ENCODE results near the gene SAFB. TPM values are rescaled to one million over a fixed set of nuclear protein-coding genes. Genes with fewer than 3 reads are reported as not detected.

The SAFB gene
- total RNA-seq, 6 experiments from 2014 or later, result 31.2 to 45.7 (median 32.8) TPM

GRCh38 chr19:5671600-5671999, 48.7 kb downstream of the SAFB start:
- intact Hi-C loops (cut with DNase I), result loop anchor here (5.0 to 10.0 kb wide), 2 partner anchors 44 to 57 kb away; no protein-coding TSS in a partner anchor
- ATAC-seq (no peak), DNase-seq (no peak)
- TF ChIP-seq POLR2A (IDR thresholded peaks at IDR 0.05) (no peak), CTCF (IDR thresholded peaks at IDR 0.05) (no peak)
- Histone ChIP-seq H3K9me3 (no peaks in the 10 kb centered on the region), H3K36me3 (peaks cover 7 to 35% (median 20%) of the 10 kb centered on the region in 4 donors), H3K27me3 (no peaks in the 10 kb centered on the region), H3K27ac (no peak overlapping the region), H3K4me1 (peaks cover 0 to 1% (median 0%) of the 10 kb centered on the region in 4 donors), H3K4me3 (no peak overlapping the region)
- 71% methylated on average over 4 of the region's 7 CpGs for WGBS (ENCODE audit: insufficient coverage, low coverage, low lambda C conversion rate, missing lambda C conversion rate)

GRCh38 chr19:5672708-5673459, 50.0 kb downstream of the SAFB start:
- TF ChIP-seq CTCF (IDR thresholded peaks at IDR 0.05) (no peak), POLR2A (IDR thresholded peaks at IDR 0.05) (no peak)
- Histone ChIP-seq H3K27ac (no peak overlapping the region), H3K4me3 (no peak overlapping the region), H3K4me1 (no peaks in the 10 kb centered on the region), H3K9me3 (no peaks in the 10 kb centered on the region), H3K27me3 (no peaks in the 10 kb centered on the region), H3K36me3 (peaks cover 0 to 22% (median 8%) of the 10 kb centered on the region in 4 donors)
- ATAC-seq (no peak), DNase-seq (no peak)
- WGBS (ENCODE audit: insufficient coverage, low coverage, low lambda C conversion rate, missing lambda C conversion rate), result 100% methylated on average over 1 of the region's 13 CpGs
- intact Hi-C loops (cut with DNase I), result loop anchor here (5.0 to 10.0 kb wide), 2 partner anchors 46 to 58 kb away; no protein-coding TSS in a partner anchor

DNA sequence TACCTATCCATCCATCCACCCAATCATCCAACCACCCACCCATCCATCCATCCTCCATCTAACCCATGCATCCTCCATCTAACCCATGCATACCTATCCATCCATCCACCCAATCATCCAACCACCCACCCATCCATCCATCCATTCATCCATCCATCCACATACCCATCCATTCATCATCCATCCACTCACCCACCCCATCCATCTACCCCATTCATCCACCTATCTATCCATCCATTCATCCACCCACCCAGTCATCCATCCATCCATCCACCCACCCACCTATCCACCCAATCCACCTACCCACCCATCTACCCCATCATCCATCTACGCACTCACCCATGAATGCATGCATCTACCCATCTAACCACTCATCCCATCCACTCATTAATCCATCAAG, 50.9 kb downstream of the SAFB start:
- H3K4me1 ChIP-seq, result no peaks in the 10 kb centered on the region
- H3K4me3 ChIP-seq, result no peak overlapping the region
- ATAC-seq (no peak), DNase-seq (no peak)
- H3K27ac ChIP-seq, result no peak overlapping the region
- H3K27me3 ChIP-seq, result no peaks in the 10 kb centered on the region
- 100% methylated on average over 1 of the region's 1 CpG for WGBS (ENCODE audit: insufficient coverage, low coverage, low lambda C conversion rate, missing lambda C conversion rate)
- peaks cover 0 to 15% (median 3%) of the 10 kb centered on the region in 4 donors for H3K36me3 ChIP-seq
- no peak for TF ChIP-seq CTCF (IDR thresholded peaks at IDR 0.05)
- no peak for TF ChIP-seq POLR2A (IDR thresholded peaks at IDR 0.05)
- intact Hi-C loops (cut with DNase I), result loop anchor here (5.0 to 10.0 kb wide), 2 partner anchors 46 to 59 kb away; no protein-coding TSS in a partner anchor
- H3K9me3 ChIP-seq, result no peaks in the 10 kb centered on the region

DNA sequence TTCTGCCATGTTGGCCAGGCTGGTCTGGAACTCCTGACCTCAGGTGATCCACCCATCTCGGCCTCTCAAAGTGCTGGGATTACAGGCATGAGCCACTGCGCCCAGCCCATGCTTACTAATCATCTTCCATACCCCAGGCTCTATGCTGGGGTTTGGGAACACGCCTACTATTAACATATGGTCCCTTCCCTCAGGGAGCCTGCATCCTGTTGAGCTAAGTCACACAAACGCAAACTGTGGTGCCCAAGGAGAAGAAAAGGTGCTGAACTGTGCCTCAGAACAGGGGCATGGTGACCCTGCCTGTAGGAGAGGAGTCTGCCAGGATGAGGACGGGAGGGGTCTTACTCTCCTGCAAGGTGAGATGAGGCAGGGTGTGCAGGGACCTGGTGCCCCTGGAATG, 51.8 kb downstream of the SAFB start:
- WGBS (ENCODE audit: insufficient coverage, low coverage, low lambda C conversion rate, missing lambda C conversion rate), result 100% methylated on average over 3 of the region's 5 CpGs
- Histone ChIP-seq H3K27ac (no peak overlapping the region), H3K27me3 (no peaks in the 10 kb centered on the region), H3K4me3 (no peak overlapping the region), H3K36me3 (peaks cover 0 to 6% (median 0%) of the 10 kb centered on the region in 4 donors), H3K9me3 (no peaks in the 10 kb centered on the region), H3K4me1 (peaks cover 0 to 5% (median 0%) of the 10 kb centered on the region in 4 donors)
- DNase-seq, result no peak
- TF ChIP-seq CTCF (IDR thresholded peaks at IDR 0.05) (no peak), POLR2A (IDR thresholded peaks at IDR 0.05) (no peak)
- intact Hi-C loops (cut with DNase I), result loop anchor here (5.0 to 10.0 kb wide), 2 partner anchors 47 to 60 kb away; no protein-coding TSS in a partner anchor
- ATAC-seq, result no peak
